HCT116 (cell line): ENCODE results near the gene DAPK1. TPM values are rescaled to one million over a fixed set of nuclear protein-coding genes. Genes with fewer than 3 reads are reported as not detected.

Source experiments
- ATAC-seq: fragments of 200-7000 bp; cut with Tn5 transposase; 2 replicates; pipeline ENCODE4 v1.9.1; 2020; ENCODE audit warnings: mild to moderate bottlenecking, moderate library complexity
- BruUV-seq: library from RNA; stranded (reverse); fragments of 400-500 nt; replicated peaks from 2 replicates; lab custom pipeline; 2021; lab: Mats Ljungman, UMichigan
- CTCF ChIA-PET: fragments of 300-600 bp; sonication (Branson Sonifier 250); formaldehyde crosslinking; loops from one replicate; lab custom pipeline; 2021; ENCODE audit warnings: antibody characterized with exemption; lab: Charles Lee
- POLR2A ChIA-PET: fragments of 300-600, 350-600 bp; sonication (Branson Sonifier 250); formaldehyde crosslinking; loops from one replicate; lab custom pipeline; 2021; ENCODE audit warnings: antibody characterized with exemption; lab: Charles Lee
- RAD21 ChIA-PET, 2 experiments: fragments of 300-600 bp; sonication (Branson Sonifier 250); formaldehyde crosslinking; loops; one replicate each; lab custom pipeline; 2023; ENCODE audit warnings: low total read pairs in 2 of 2; ENCODE audit not compliant: uncharacterized antibody in 2 of 2, unreplicated experiment in 2 of 2, low non-redundant PET in 1 of 2; lab: Charles Lee
- DNase-seq: peaks from one replicate; pipeline ENCODE4 v3.0.0-alpha.2; 2010; ENCODE audit warnings: low read depth, low spot score
- H2AFZ ChIP-seq: fragments of 200-600 bp; shearing (Covaris generic), sonication (generic); 2 replicates; pipeline ENCODE4 v1.6.1; 2017; ENCODE audit warnings: low read depth, mixed run types, mixed read lengths, antibody characterized with exemption, low read length; ENCODE audit not compliant: poor library complexity, severe bottlenecking
- H3K27ac ChIP-seq: 2 replicates; pipeline ENCODE4 v1.5.1; 2012; ENCODE audit warnings: low read depth, low read length
- H3K27me3 ChIP-seq: fragments of 200-600 bp; sonication (generic); 2 replicates; pipeline ENCODE4 v1.6.1; 2016; ENCODE audit warnings: mixed run types, low read length, mixed read lengths; ENCODE audit not compliant: insufficient read depth
- H3K36me3 ChIP-seq, 2 experiments: fragments of 200-500 bp in 1 of 2; fragments of 200-600 bp in 1 of 2; sonication (Bioruptor generic) in 1 of 2; sonication (generic) in 1 of 2; 2 replicates each; pipeline versions ENCODE4 v1.5.1 to v1.6.1; 2014 to 2016; ENCODE audit warnings: low read length in 2 of 2, inconsistent platforms in 1 of 2, mixed read lengths in 1 of 2, mixed run types in 1 of 2; ENCODE audit not compliant: insufficient read depth in 2 of 2, control insufficient read depth in 1 of 2
- H3K4me1 ChIP-seq, 2 experiments: fragments of 200-600 bp in 1 of 2; sonication (generic) in 1 of 2; 2 replicates each; pipeline versions ENCODE4 v1.5.1 to v1.6.1; 2012 to 2017; ENCODE audit warnings: low read length in 2 of 2, inconsistent platforms in 1 of 2, mild to moderate bottlenecking in 1 of 2, mixed read lengths in 1 of 2, mixed run types in 1 of 2, moderate library complexity in 1 of 2; ENCODE audit not compliant: insufficient read depth in 2 of 2, control insufficient read depth in 1 of 2
- H3K4me2 ChIP-seq: fragments of 200-600 bp; sonication (generic); 2 replicates; pipeline ENCODE4 v1.6.1; 2017; ENCODE audit warnings: mixed run types, low read length, mixed read lengths
- H3K4me3 ChIP-seq, 2 experiments: fragments of 200-600 bp in 1 of 2; sonication (generic) in 1 of 2; replicated peaks in 1 of 2; 2 replicates each; pipeline ENCODE4 v1.5.1; 2011 to 2016; ENCODE audit warnings: low read length in 2 of 2, control low read depth in 1 of 2, low read depth in 1 of 2, mild to moderate bottlenecking in 1 of 2, mixed read lengths in 1 of 2, mixed run types in 1 of 2
- H3K79me2 ChIP-seq: fragments of 200-600 bp; sonication (generic); 2 replicates; pipeline ENCODE4 v1.6.1; 2017; ENCODE audit warnings: mild to moderate bottlenecking, mixed run types, low read length, moderate library complexity, mixed read lengths; ENCODE audit not compliant: insufficient read depth
- H3K9ac ChIP-seq: fragments of 200-600 bp; sonication (generic); 2 replicates; pipeline ENCODE4 v1.6.1; 2016; ENCODE audit warnings: low read length, mixed read lengths
- H3K9me2 ChIP-seq: fragments of 200-600 bp; sonication (generic), shearing (Covaris generic); 2 replicates; pipeline ENCODE4 v1.6.1; 2017; ENCODE audit warnings: mixed run types, mild to moderate bottlenecking, moderate library complexity; ENCODE audit not compliant: insufficient read depth
- H3K9me3 ChIP-seq, 2 experiments: fragments of 200-500 bp in 1 of 2; fragments of 200-600 bp in 1 of 2; sonication (Bioruptor generic) in 1 of 2; sonication (generic) in 1 of 2; 2 replicates each; pipeline ENCODE4 v1.6.1; 2014 to 2017; ENCODE audit warnings: low read length in 2 of 2, mixed read lengths in 2 of 2, inconsistent platforms in 1 of 2, low read depth in 1 of 2, mild to moderate bottlenecking in 1 of 2, mixed run types in 1 of 2, moderate library complexity in 1 of 2; ENCODE audit not compliant: control insufficient read depth in 1 of 2, insufficient read depth in 1 of 2
- H4K20me1 ChIP-seq: fragments of 200-600 bp; sonication (generic), shearing (Covaris generic); 2 replicates; pipeline ENCODE4 v1.6.1; 2017; ENCODE audit warnings: mixed run types, mild to moderate bottlenecking, moderate library complexity; ENCODE audit not compliant: insufficient read depth
- ATF3 ChIP-seq: IDR thresholded peaks from 2 replicates; pipeline ENCODE4 v1.6.1; 2012
- CBX3 ChIP-seq: IDR thresholded peaks from 2 replicates; pipeline ENCODE4 v1.6.1; 2012; ENCODE audit warnings: low read depth
- CEBPB ChIP-seq: IDR thresholded peaks from 2 replicates; pipeline ENCODE4 v1.6.1; 2012; ENCODE audit warnings: low read depth
- EGR1 ChIP-seq: IDR thresholded peaks from 2 replicates; pipeline ENCODE4 v1.6.1; 2012; ENCODE audit warnings: low read depth
- ELF1 ChIP-seq: IDR thresholded peaks from 2 replicates; pipeline ENCODE4 v1.6.1; 2012; ENCODE audit warnings: low read depth, borderline replicate concordance
- EZH2 ChIP-seq: fragments of 200-600 bp; sonication (generic); IDR thresholded peaks from 2 replicates; pipeline ENCODE4 v1.6.1; 2017; ENCODE audit warnings: antibody characterized with exemption, mixed run types
- EZH2phosphoT487 ChIP-seq: fragments of 200-600 bp; IDR thresholded peaks from 2 replicates; pipeline ENCODE4 v1.6.1; 2018; ENCODE audit warnings: antibody characterized with exemption, borderline replicate concordance
- FOSL1 ChIP-seq: IDR thresholded peaks from 2 replicates; pipeline ENCODE4 v1.6.1; 2012; ENCODE audit warnings: low read depth
- JUND ChIP-seq: IDR thresholded peaks from 2 replicates; pipeline ENCODE4 v1.6.1; 2012
- MAX ChIP-seq: IDR thresholded peaks from 2 replicates; pipeline ENCODE4 v1.6.1; 2012
- POLR2A ChIP-seq: IDR thresholded peaks from 2 replicates; pipeline ENCODE4 v1.7.0; 2011; ENCODE audit warnings: borderline replicate concordance; ENCODE audit not compliant: insufficient read depth, insufficient read length; ENCODE audit errors: extremely low read depth
- SP1 ChIP-seq: IDR thresholded peaks from 2 replicates; pipeline ENCODE4 v1.6.1; 2012; ENCODE audit warnings: low read depth
- SRF ChIP-seq: IDR thresholded peaks from 2 replicates; pipeline ENCODE4 v1.6.1; 2012; ENCODE audit warnings: low read depth
- TCF7L2 ChIP-seq: IDR thresholded peaks from 2 replicates; pipeline ENCODE4 v1.7.0; 2011; ENCODE audit warnings: borderline replicate concordance, inconsistent platforms; ENCODE audit not compliant: insufficient read depth, insufficient read length; ENCODE audit errors: extremely low read depth
- YY1 ChIP-seq: IDR thresholded peaks from 2 replicates; pipeline ENCODE4 v1.6.1; 2011; ENCODE audit warnings: low read length, low read depth, moderate library complexity, mild to moderate bottlenecking; ENCODE audit not compliant: insufficient replicate concordance; ENCODE audit errors: extremely low read depth
- ZFX ChIP-seq: fragments of 450-650 bp; IDR thresholded peaks from 2 replicates; pipeline ENCODE4 v1.6.1; 2017
- intact Hi-C: fragments of 100-400 bp; cut with micrococcal nuclease; formaldehyde crosslinking; loops from 2 replicates; pipeline ENCODE4 v1.10.0; 2022
- total RNA-seq: library from RNA; stranded (reverse); gene quantifications from one replicate; pipeline ENCODE4 v1.2.1, GENCODE V29; 2021; ENCODE audit not compliant: unreplicated experiment

The DAPK1 gene
- total RNA-seq, 1 experiment from 2014 or later = 5.6 TPM

DNA sequence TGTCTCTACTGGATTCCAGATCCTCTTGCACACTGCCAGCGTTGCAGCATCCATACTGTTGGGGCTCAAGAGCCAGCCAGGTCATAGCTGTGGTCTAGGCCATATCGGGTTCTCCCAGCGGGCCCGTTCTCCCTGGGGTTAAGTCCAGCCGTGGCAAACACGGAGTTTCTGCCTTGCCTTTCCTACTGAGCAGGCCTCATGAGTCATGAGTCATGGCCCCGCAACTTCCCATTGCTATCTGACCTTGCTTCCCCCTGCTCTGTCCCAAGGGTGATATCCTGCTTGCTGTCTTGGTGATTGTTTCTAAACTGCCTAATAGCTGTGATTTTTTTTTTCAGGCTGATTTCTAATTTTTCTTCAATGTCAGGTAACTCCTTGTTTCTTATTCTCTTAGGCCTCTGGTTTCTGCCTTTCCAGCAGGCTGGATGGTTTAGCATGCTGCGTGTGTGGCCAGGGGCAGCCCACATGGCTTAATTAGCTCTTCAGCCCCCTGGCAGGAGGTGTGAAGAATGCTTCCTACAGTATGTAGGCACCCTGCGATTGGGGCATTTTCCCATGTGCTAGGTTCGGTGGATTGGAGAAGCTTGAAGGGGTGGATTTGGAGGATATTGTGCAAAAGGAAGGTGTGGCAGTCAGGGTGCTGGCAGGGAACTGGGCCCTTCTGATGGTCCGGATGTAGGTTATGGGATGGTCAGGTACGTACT, 18.7 kb downstream of the DAPK1 start:
- intact Hi-C loops = no loop called here
- Histone ChIP-seq H3K9me3 (no peaks in the 10 kb centered on the region), H3K4me2 (peak overlapping the region; percentile 36), H3K4me1 (peaks cover 0 to 15% of the 10 kb centered on the region in 2 experiments; a peak in 3 of 4 replicates), H2AFZ (no peak overlapping the region), H4K20me1 (no peaks in the 10 kb centered on the region), H3K27me3 (no peaks in the 10 kb centered on the region), H3K36me3 (no peaks in the 10 kb centered on the region), H3K9me2 (no peaks in the 10 kb centered on the region), H3K9ac (no peak overlapping the region), H3K4me3 (no peak overlapping the region), H3K79me2 (no peaks in the 10 kb centered on the region), H3K27ac (no peak overlapping the region)
- BruUV-seq = no TSS peak
- ATAC-seq (no peak), DNase-seq (no peak)
- ChIA-PET POLR2A (no interaction called here), CTCF (interaction anchor here (2.0 kb wide), 1 partner anchor 146 kb away, joined by 5 read pairs; no protein-coding TSS in a partner anchor), RAD21 (no interaction called here)
- no peak for TF ChIP-seq ATF3
- TF ChIP-seq CEBPB = no peak
- TF ChIP-seq MAX = no peak
- no peak for TF ChIP-seq TCF7L2
- no peak for TF ChIP-seq EZH2
- TF ChIP-seq EGR1 = no peak
- TF ChIP-seq ZFX = no peak
- TF ChIP-seq YY1 = no peak
- TF ChIP-seq JUND = no peak
- no peak for TF ChIP-seq FOSL1
- no peak for TF ChIP-seq POLR2A
- TF ChIP-seq SRF = no peak
- TF ChIP-seq EZH2phosphoT487 = no peak
- no peak for TF ChIP-seq SP1
- no peak for TF ChIP-seq ELF1
- no peak for TF ChIP-seq CBX3
